Fibroblast of villous mesenchyme (primary cell): ENCODE data around the gene PHLDA3. TPM values are rescaled to one million over a fixed set of nuclear protein-coding genes. Genes with fewer than 3 reads are reported as not detected.

Experiments used
- DNase-seq: peaks from one replicate; pipeline ENCODE4 v3.0.0-alpha.2; 2010; ENCODE audit warnings: low read depth
- H3K4me3 ChIP-seq: 2 replicates; pipeline ENCODE4 v1.5.1; 2011; ENCODE audit warnings: low read depth, mild to moderate bottlenecking, low read length
- CTCF ChIP-seq: IDR thresholded peaks from 2 replicates; pipeline ENCODE4 v1.5.1; 2012; ENCODE audit warnings: low read depth, mild to moderate bottlenecking, low read length; ENCODE audit not compliant: insufficient read depth
- total RNA-seq: library from RNA; depleted of rRNA; stranded (reverse); fragments of >200 nt; gene quantifications from 2 replicates; pipeline ENCODE4 v1.2.3, GENCODE V29; 2012

The PHLDA3 gene
- total RNA-seq, 1 donor, result 70.0 TPM

- H3K4me3 ChIP-seq, result peak overlapping the region; percentile 98
- TF ChIP-seq CTCF, result no peak
- DNase-seq, result no peak
Measured at GRCh38 chr1:201465698-201466290, 3.2 kb downstream of the PHLDA3 start.

GRCh38 chr1:201463071-201463552 is 5.9 kb downstream of the PHLDA3 start:
- peak; percentile 34 for TF ChIP-seq CTCF
- no peak for DNase-seq
- no peak overlapping the region for H3K4me3 ChIP-seq

- DNase-seq, result peak; percentile 99
- no peak for TF ChIP-seq CTCF
- H3K4me3 ChIP-seq, result no peak overlapping the region
Measured at GRCh38 chr1:201461645-201462441, 7.1 kb downstream of the PHLDA3 start.

- peak; percentile 96 for DNase-seq
- no peak overlapping the region for H3K4me3 ChIP-seq
- no peak for TF ChIP-seq CTCF
Measured at GRCh38 chr1:201460814-201461644, 8.0 kb downstream of the PHLDA3 start.

GRCh38 chr1:201459775-201460174 is 9.2 kb downstream of the PHLDA3 start:
- DNase-seq, result no peak
- no peak overlapping the region for H3K4me3 ChIP-seq
- no peak for TF ChIP-seq CTCF

- no peak overlapping the region for H3K4me3 ChIP-seq
- TF ChIP-seq CTCF, result no peak
- DNase-seq, result no peak
Measured at GRCh38 chr1:201459052-201459451, 9.9 kb downstream of the PHLDA3 start.
